GM12878 (cell line): ENCODE data around the gene MOXD1.

Source experiments
- CTCF ChIP-seq, 3 experiments: IDR thresholded peaks in 2 of 3; conservative IDR thresholded peaks in 1 of 3; 2 replicates each; pipeline ENCODE4 v1.5.1; 2011; ENCODE audit warnings: low read depth in 3 of 3, low read length in 3 of 3, mild to moderate bottlenecking in 3 of 3, control low read depth in 2 of 3, moderate library complexity in 2 of 3, inconsistent platforms in 1 of 3, mixed read lengths in 1 of 3; ENCODE audit not compliant: control insufficient read depth in 2 of 3, insufficient read depth in 1 of 3; ENCODE audit errors: extremely low read depth in 1 of 3
- ZBTB40 ChIP-seq: fragments of 450-650 bp; IDR thresholded peaks from 2 replicates; pipeline ENCODE4 v1.6.1; 2016; ENCODE audit warnings: mild to moderate bottlenecking, moderate library complexity, borderline replicate concordance

GRCh38 chr6:132265451-132266097, 135.7 kb downstream of the MOXD1 start:
- TF ChIP-seq CTCF (IDR thresholded peaks at IDR 0.05 in 2 of 3, conservative IDR thresholded peaks at IDR 0.05 in 1 of 3; ENCODE audit: control insufficient read depth in 2 of 3, extremely low read depth in 1 of 3, insufficient read depth in 1 of 3, low read depth in 3 of 3, low read length in 3 of 3) (no peak), ZBTB40 (no peak)
